Activated T-cell treated with anti-CD3 and anti-CD28 coated beads for 24 hours (primary cell): Measurements from ENCODE around the gene MAN1C1.

Experiments
- DNase-seq: peaks from one replicate; pipeline ENCODE4 v3.0.0-alpha.2; 2020; ENCODE audit warnings: low read depth

Gene MAN1C1

GRCh38 chr1:25740071-25740470, 123.5 kb downstream of the MAN1C1 start:
- no peak for DNase-seq

GRCh38 chr1:25742316-25742715, 125.7 kb downstream of the MAN1C1 start:
- no peak for DNase-seq

- DNase-seq, result no peak
These were observed 126.9 kb downstream of the MAN1C1 start for GRCh38 chr1:25743164-25744139.

GRCh38 chr1:25744140-25744581, 127.6 kb downstream of the MAN1C1 start:
- DNase-seq, result no peak

- no peak for DNase-seq
These were observed 128.2 kb downstream of the MAN1C1 start for GRCh38 chr1:25744636-25745425.

- DNase-seq, result no peak
These were observed 129.9 kb downstream of the MAN1C1 start for GRCh38 chr1:25746299-25747045.

- no peak for DNase-seq
These were observed 130.6 kb downstream of the MAN1C1 start for GRCh38 chr1:25747046-25747719.

- no peak for DNase-seq
These were observed 132.1 kb downstream of the MAN1C1 start for GRCh38 chr1:25748531-25749205.

GRCh38 chr1:25750923-25751605, 134.5 kb downstream of the MAN1C1 start:
- no peak for DNase-seq

GRCh38 chr1:25754470-25755181, 138.0 kb downstream of the MAN1C1 start:
- DNase-seq, result no peak

- no peak for DNase-seq
These were observed 139.0 kb downstream of the MAN1C1 start for GRCh38 chr1:25755475-25756125.

- no peak for DNase-seq
These were observed 139.6 kb downstream of the MAN1C1 start for GRCh38 chr1:25756215-25756614.

- DNase-seq, result no peak
These were observed 140.7 kb downstream of the MAN1C1 start for GRCh38 chr1:25757151-25757845.

- DNase-seq, result no peak
These were observed 141.2 kb downstream of the MAN1C1 start for GRCh38 chr1:25757846-25758185.

- no peak for DNase-seq
These were observed 142.0 kb downstream of the MAN1C1 start for GRCh38 chr1:25758466-25759070.

- DNase-seq, result no peak
These were observed 143.6 kb downstream of the MAN1C1 start for GRCh38 chr1:25760122-25760719.

- no peak for DNase-seq
These were observed 144.3 kb downstream of the MAN1C1 start for GRCh38 chr1:25760871-25761270.

- no peak for DNase-seq
These were observed 146.9 kb downstream of the MAN1C1 start for GRCh38 chr1:25763493-25763892.
